ENCODE results near the gene MYBPC1. TPM values are rescaled to one million over a fixed set of nuclear protein-coding genes. Genes with fewer than 3 reads are reported as not detected.

Gene MYBPC1
- total RNA-seq, 3 donors from 2014 or later: 9.3 to 12.6 (median 10.0) TPM

DNA sequence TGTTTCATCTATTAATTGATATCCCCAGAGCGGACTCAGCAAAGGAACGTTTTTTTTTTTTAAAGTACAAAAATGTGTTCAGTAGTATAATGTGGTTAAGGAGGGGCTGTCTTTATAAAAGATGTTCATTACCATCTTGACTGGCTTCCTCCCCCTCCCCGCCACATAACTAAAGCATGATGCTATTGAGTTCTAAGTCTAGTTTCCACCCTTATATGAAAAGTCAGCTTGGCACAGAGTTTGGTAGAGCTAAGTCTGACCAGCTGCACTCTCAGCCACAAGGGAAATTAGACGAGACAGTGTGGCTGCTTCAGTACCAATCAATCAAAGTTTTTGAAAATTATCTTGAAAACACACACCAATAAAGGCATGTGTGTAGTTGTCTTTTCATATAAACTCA, 1.9 kb upstream of the MYBPC1 start:
- Histone ChIP-seq H3K9me3 (no peaks in the 10 kb centered on the region), H3K4me3 (no peak overlapping the region), H3K36me3 (ENCODE audit: low read depth) (no peaks in the 10 kb centered on the region), H3K4me1 (ENCODE audit: low read depth) (no peaks in the 10 kb centered on the region)
- TF ChIP-seq, protein P1, sequence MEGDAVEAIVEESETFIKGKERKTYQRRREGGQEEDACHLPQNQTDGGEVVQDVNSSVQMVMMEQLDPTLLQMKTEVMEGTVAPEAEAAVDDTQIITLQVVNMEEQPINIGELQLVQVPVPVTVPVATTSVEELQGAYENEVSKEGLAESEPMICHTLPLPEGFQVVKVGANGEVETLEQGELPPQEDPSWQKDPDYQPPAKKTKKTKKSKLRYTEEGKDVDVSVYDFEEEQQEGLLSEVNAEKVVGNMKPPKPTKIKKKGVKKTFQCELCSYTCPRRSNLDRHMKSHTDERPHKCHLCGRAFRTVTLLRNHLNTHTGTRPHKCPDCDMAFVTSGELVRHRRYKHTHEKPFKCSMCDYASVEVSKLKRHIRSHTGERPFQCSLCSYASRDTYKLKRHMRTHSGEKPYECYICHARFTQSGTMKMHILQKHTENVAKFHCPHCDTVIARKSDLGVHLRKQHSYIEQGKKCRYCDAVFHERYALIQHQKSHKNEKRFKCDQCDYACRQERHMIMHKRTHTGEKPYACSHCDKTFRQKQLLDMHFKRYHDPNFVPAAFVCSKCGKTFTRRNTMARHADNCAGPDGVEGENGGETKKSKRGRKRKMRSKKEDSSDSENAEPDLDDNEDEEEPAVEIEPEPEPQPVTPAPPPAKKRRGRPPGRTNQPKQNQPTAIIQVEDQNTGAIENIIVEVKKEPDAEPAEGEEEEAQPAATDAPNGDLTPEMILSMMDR (IDR thresholded peaks at IDR 0.05): no peak
- DNase-seq: no peak
- intact Hi-C loops (cut with DNase I, micrococcal nuclease): no loop called here
- ATAC-seq: no peak

DNA sequence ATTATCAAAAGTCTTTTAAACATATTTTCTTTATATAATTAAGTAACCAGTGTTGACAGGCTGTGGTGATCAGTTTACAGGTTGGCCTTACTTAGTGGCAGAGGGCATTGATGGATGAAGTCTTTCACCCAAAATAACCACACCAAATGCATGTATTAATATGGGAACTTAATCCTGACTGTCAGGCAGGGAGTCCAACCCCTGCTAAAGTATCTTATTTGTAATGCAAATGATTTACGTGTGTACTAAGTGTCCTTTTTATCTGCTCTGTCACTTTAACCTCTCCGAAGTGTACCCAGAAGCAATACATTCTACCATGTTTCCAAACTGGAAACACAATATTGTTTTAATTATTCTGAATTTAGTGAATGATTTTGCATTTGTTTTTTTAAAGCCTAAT, 1.4 kb downstream of the MYBPC1 start:
- Histone ChIP-seq H3K4me3 (no peak overlapping the region), H3K9me3 (no peaks in the 10 kb centered on the region), H3K36me3 (ENCODE audit: low read depth) (no peaks in the 10 kb centered on the region), H3K4me1 (ENCODE audit: low read depth) (peaks cover 3% of the 10 kb centered on the region)
- no peak for DNase-seq
- intact Hi-C loops (cut with DNase I, micrococcal nuclease): no loop called here
- TF ChIP-seq, protein P1 (IDR thresholded peaks at IDR 0.05): no peak
- ATAC-seq: no peak

DNA sequence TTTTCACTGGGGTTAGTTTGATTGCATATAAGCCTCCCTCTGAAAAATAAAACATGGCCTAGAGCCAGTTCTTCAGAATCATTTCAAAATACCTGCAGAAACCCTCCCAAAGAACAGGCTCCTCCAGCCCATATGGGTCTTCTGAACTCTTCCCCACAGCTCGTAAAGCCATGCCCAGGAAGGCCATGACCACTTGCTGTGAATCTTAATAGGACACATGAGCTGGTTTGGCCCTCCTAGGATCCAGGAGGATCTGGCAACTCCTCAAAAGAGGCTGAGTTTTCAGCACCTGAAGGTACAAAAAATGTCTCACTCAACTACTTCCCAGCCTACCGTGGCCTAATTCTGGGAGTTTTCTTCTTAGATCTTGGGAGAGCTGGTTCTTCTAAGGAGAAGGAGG, 2.4 kb downstream of the MYBPC1 start:
- intact Hi-C loops (cut with DNase I, micrococcal nuclease): no loop called here
- Histone ChIP-seq H3K36me3 (ENCODE audit: low read depth) (no peaks in the 10 kb centered on the region), H3K4me3 (no peak overlapping the region), H3K4me1 (ENCODE audit: low read depth) (peaks cover 3% of the 10 kb centered on the region), H3K9me3 (no peaks in the 10 kb centered on the region)
- no peak for ATAC-seq
- TF ChIP-seq, protein P1 (IDR thresholded peaks at IDR 0.05): no peak
- DNase-seq: no peak

- DNase-seq (no peak), ATAC-seq (no peak)
- no peak overlapping the region for H3K4me3 ChIP-seq
- intact Hi-C loops (cut with DNase I, micrococcal nuclease): no loop called here
- no peaks in the 10 kb centered on the region for H3K36me3 ChIP-seq (ENCODE audit: low read depth)
- no peaks in the 10 kb centered on the region for H3K9me3 ChIP-seq
- H3K4me1 ChIP-seq (ENCODE audit: low read depth): peaks cover 3% of the 10 kb centered on the region
- TF ChIP-seq, protein P1 (IDR thresholded peaks at IDR 0.05): no peak
Observed at GRCh38 chr12:101598483-101598882, 3.7 kb downstream of the MYBPC1 start.

DNA sequence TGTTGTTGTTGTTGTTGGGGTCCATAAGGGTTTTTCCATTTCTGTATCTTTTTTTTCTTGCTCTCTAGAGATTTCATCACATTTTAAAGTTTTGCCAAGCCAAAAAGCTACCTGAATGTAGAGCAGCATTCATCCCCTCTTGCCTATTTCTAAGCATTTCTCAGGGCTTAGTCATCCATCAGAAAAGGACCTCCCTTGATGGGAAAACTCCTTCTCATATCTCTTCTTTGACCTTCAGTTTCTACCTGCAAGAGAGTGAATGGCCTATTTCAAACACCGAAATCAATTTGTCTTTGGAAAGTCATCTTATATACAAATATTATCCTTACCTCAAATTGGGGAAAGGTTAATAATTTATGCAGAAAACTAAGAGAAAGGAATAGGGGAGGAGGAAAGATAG, 4.5 kb downstream of the MYBPC1 start:
- TF ChIP-seq, protein P1 (IDR thresholded peaks at IDR 0.05): no peak
- ATAC-seq: no peak
- Histone ChIP-seq H3K4me1 (ENCODE audit: low read depth) (peaks cover 8% of the 10 kb centered on the region), H3K9me3 (no peaks in the 10 kb centered on the region), H3K4me3 (no peak overlapping the region), H3K36me3 (ENCODE audit: low read depth) (no peaks in the 10 kb centered on the region)
- intact Hi-C loops (cut with DNase I, micrococcal nuclease): no loop called here
- no peak for DNase-seq
